Fibroblast of lung (primary cell): ENCODE results near the gene SYS1. TPM values are rescaled to one million over a fixed set of nuclear protein-coding genes. Genes with fewer than 3 reads are reported as not detected.
A peak's percentile ranks its signal among the peaks of the same experiment; 100 is the strongest.

Experiments
- DNase-seq, 2 donors: peaks; one replicate each; pipeline versions ENCODE4 v3.0.0 to v3.0.0-alpha.2; 2010; ENCODE audit warnings: low read depth in 2 of 2
- H2AFZ ChIP-seq: 2 replicates; pipeline ENCODE4 v1.5.1; 2012; ENCODE audit warnings: low read length, control low read depth, inconsistent platforms
- H3K27ac ChIP-seq: 2 replicates; pipeline ENCODE4 v1.5.1; 2011; ENCODE audit warnings: low read length, control low read depth; ENCODE audit not compliant: insufficient read depth
- H3K27me3 ChIP-seq: 2 replicates; pipeline ENCODE4 v1.5.1; 2011; ENCODE audit warnings: mild to moderate bottlenecking, low read length; ENCODE audit not compliant: control insufficient read depth, insufficient read depth
- H3K36me3 ChIP-seq: 2 replicates; pipeline ENCODE4 v1.5.1; 2011; ENCODE audit warnings: low read length; ENCODE audit not compliant: control insufficient read depth, insufficient read depth
- H3K4me1 ChIP-seq: 2 replicates; pipeline ENCODE4 v1.5.1; 2011; ENCODE audit warnings: low read length; ENCODE audit not compliant: control insufficient read depth, insufficient read depth; ENCODE audit errors: extremely low read depth
- H3K4me2 ChIP-seq: 2 replicates; pipeline ENCODE4 v1.5.1; 2011; ENCODE audit warnings: low read length, control low read depth; ENCODE audit not compliant: insufficient read depth; ENCODE audit errors: extremely low read depth
- H3K4me3 ChIP-seq, 4 experiments: fragments of 200-600 bp in 1 of 4; sonication (generic) in 1 of 4; replicated peaks in 1 of 4; 2 replicates each; pipeline ENCODE4 v1.5.1; 2011 to 2016; ENCODE audit warnings: low read length in 4 of 4, low read depth in 3 of 4, mild to moderate bottlenecking in 3 of 4, control low read depth in 2 of 4, inconsistent platforms in 1 of 4, mixed read lengths in 1 of 4; ENCODE audit not compliant: insufficient read depth in 1 of 4; ENCODE audit errors: control extremely low read depth in 1 of 4
- H3K79me2 ChIP-seq: 2 replicates; pipeline ENCODE4 v1.5.1; 2012; ENCODE audit warnings: mild to moderate bottlenecking, low read length, inconsistent platforms; ENCODE audit not compliant: control insufficient read depth, insufficient read depth
- H3K9ac ChIP-seq: 2 replicates; pipeline ENCODE4 v1.5.1; 2011; ENCODE audit warnings: mild to moderate bottlenecking, low read length, control low read depth; ENCODE audit not compliant: insufficient read depth
- H3K9me3 ChIP-seq: 2 replicates; pipeline ENCODE4 v1.5.1; 2012; ENCODE audit warnings: low read depth, low read length; ENCODE audit not compliant: control insufficient read depth, insufficient read depth
- H4K20me1 ChIP-seq: 2 replicates; pipeline ENCODE4 v1.5.1; 2011; ENCODE audit warnings: low read length; ENCODE audit not compliant: control insufficient read depth, insufficient read depth; ENCODE audit errors: extremely low read depth
- CTCF ChIP-seq, 2 donors: IDR thresholded peaks in 1 of 2; conservative IDR thresholded peaks in 1 of 2; 1 replicate in 1 of 2; 2 replicates in 1 of 2; pipeline ENCODE4 v1.5.1; 2011 to 2012; ENCODE audit warnings: low read length in 2 of 2, control low read depth in 1 of 2, inconsistent platforms in 1 of 2, low read depth in 1 of 2, mild to moderate bottlenecking in 1 of 2
- EZH2 ChIP-seq: IDR thresholded peaks from 2 replicates; pipeline ENCODE4 v1.5.1; 2012; ENCODE audit warnings: low read length, control low read depth, mild to moderate bottlenecking; ENCODE audit errors: missing control alignments
- polyA plus RNA-seq, 2 donors: library from polyadenylated mRNA; depleted of rRNA in 1 of 2; stranded (reverse) in 1 of 2; unstranded in 1 of 2; fragments of >200 nt; gene quantifications; 2 replicates each; pipeline ENCODE4 v1.2.1, GENCODE V29; 2011 to 2012; ENCODE audit warnings: missing spikeins in 1 of 2
- total RNA-seq: library from RNA; depleted of rRNA; stranded (reverse); fragments of >200 nt; gene quantifications from 2 replicates; pipeline ENCODE4 v1.2.1, GENCODE V29; 2014

Gene SYS1
- total and polyA plus RNA-seq, 2 donors (not counting 1 experiment from before 2014, with no cell fraction given) = 20.5 to 23.4 TPM

- no peak overlapping the region for H3K4me3 ChIP-seq
- no peaks in the 10 kb centered on the region for H3K36me3 ChIP-seq
- H3K9ac ChIP-seq = no peak overlapping the region
- H3K27ac ChIP-seq = no peak overlapping the region
- H3K27me3 ChIP-seq = peaks cover 17% of the 10 kb centered on the region
- no peak overlapping the region for H3K4me2 ChIP-seq
- no peaks in the 10 kb centered on the region for H4K20me1 ChIP-seq
- H3K4me1 ChIP-seq = no peaks in the 10 kb centered on the region
- DNase-seq = no peak
- TF ChIP-seq EZH2 (no peak), CTCF (conservative IDR thresholded peaks at IDR 0.05 in 1 of 2, IDR thresholded peaks at IDR 0.05 in 1 of 2; ENCODE audit: low read depth in 1 of 2, low read length in 2 of 2) (no peak)
- no peaks in the 10 kb centered on the region for H3K79me2 ChIP-seq
- H2AFZ ChIP-seq = no peak overlapping the region
- no peaks in the 10 kb centered on the region for H3K9me3 ChIP-seq
Measured at GRCh38 chr20:45318948-45319347, 44.0 kb upstream of the SYS1 start.

DNA sequence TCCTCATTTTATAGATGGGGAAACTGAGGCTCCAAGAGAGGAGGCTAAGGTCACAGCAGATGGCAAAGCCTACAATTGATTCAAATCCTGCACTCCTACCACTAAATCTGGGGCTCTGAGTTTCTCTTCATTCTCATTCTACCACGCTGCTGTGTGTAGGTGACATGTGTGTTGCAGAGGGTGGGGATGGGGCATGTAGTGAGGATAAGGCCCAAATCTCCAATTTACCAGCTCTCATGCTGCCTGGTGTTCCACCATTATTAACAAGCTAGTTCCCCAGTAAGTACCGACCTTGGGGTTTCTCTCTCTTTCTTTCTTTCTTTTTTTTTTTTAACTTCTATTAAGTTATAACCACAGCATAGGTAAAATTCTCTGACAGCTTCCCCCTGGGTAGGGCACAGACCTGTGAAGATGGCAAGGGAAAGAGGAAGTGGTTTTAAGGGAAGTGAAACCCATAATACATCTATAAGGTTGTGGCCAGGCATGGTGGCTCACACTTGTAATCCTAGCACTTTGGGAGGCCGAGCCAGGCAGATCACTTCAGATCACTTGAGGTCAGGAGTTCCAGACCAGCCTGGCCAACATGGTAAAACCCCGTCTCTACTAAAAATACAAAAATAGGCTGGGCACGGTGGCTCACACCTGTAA is 41.9 kb upstream of the SYS1 start:
- DNase-seq = no peak
- no peak for TF ChIP-seq CTCF (conservative IDR thresholded peaks at IDR 0.05 in 1 of 2, IDR thresholded peaks at IDR 0.05 in 1 of 2; ENCODE audit: low read depth in 1 of 2, low read length in 2 of 2)
- TF ChIP-seq EZH2 = no peak

DNA sequence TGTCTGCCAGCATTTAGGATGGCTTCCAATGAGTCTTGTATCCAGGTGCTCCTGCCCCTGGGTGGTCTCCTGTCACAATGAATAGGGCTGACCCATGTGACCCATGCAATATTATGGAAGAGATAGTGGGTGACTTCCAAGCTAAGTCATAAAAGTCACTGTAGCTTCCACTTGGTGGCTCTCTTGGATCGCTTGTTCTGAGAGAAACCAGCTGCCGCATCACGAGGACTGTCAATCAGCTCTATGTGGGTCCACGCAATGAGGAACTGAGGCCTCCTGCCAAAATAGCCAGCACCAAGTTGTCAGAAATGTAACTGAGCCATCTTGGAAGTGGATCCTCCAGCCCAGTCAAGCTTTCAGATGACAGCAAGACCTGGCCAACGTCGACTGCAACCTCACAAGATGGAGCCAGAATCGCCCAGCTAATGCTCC is 40.0 kb upstream of the SYS1 start:
- peak; percentile 27 to 58 for DNase-seq
- Histone ChIP-seq H4K20me1 (no peaks in the 10 kb centered on the region), H3K79me2 (no peaks in the 10 kb centered on the region), H3K9ac (no peak overlapping the region), H3K4me1 (no peaks in the 10 kb centered on the region), H3K27me3 (no peaks in the 10 kb centered on the region), H3K4me2 (no peak overlapping the region), H3K27ac (no peak overlapping the region), H3K9me3 (no peaks in the 10 kb centered on the region), H3K36me3 (peaks cover 10% of the 10 kb centered on the region), H3K4me3 (no peak overlapping the region), H2AFZ (no peak overlapping the region)
- no peak for TF ChIP-seq CTCF (conservative IDR thresholded peaks at IDR 0.05 in 1 of 2, IDR thresholded peaks at IDR 0.05 in 1 of 2; ENCODE audit: low read depth in 1 of 2, low read length in 2 of 2)
- TF ChIP-seq EZH2 = no peak

More for the DNA sequence above, 41.9 kb upstream of the SYS1 start:
- Histone ChIP-seq H3K4me2 (no peak overlapping the region), H3K27ac (no peak overlapping the region), H3K79me2 (no peaks in the 10 kb centered on the region), H3K4me1 (no peaks in the 10 kb centered on the region), H3K9ac (no peak overlapping the region), H3K4me3 (no peak overlapping the region), H4K20me1 (no peaks in the 10 kb centered on the region), H3K27me3 (peaks cover 12% of the 10 kb centered on the region), H3K9me3 (no peaks in the 10 kb centered on the region), H2AFZ (no peak overlapping the region), H3K36me3 (peaks cover 3% of the 10 kb centered on the region)
